Trophoblast cell (in vitro differentiated cells and primary cell): Measurements from ENCODE around the gene EXOSC10.
A peak's percentile ranks its signal among the peaks of the same experiment; 100 is the strongest.
"Not testable (repeated sequence)": the region's sequence is repeated elsewhere in the genome, so short reads cannot be mapped to it uniquely, and the experiment has no call there.

Experiments used
- DNase-seq, 2 donors: peaks; one replicate each; pipeline ENCODE4 v3.0.0-alpha.2; 2016
- H2AFZ ChIP-seq: 2 replicates; pipeline ENCODE4 v1.6.1; 2013; ENCODE audit warnings: low read length, moderate library complexity, mild to moderate bottlenecking; ENCODE audit not compliant: insufficient read depth, poor library complexity
- H2AK5ac ChIP-seq: 2 replicates; pipeline ENCODE4 v1.6.1; 2013; ENCODE audit warnings: mild to moderate bottlenecking, low read length
- H2BK120ac ChIP-seq: 2 replicates; pipeline ENCODE4 v1.6.1; 2013; ENCODE audit warnings: low read length, mild to moderate bottlenecking, moderate library complexity; ENCODE audit not compliant: insufficient read depth, poor library complexity
- H2BK12ac ChIP-seq: 2 replicates; pipeline ENCODE4 v1.6.1; 2013; ENCODE audit warnings: mild to moderate bottlenecking, low read length, moderate library complexity
- H2BK5ac ChIP-seq: 2 replicates; pipeline ENCODE4 v1.6.1; 2013; ENCODE audit warnings: low read length, low read depth, moderate library complexity, mild to moderate bottlenecking; ENCODE audit not compliant: poor library complexity
- H3K14ac ChIP-seq: 2 replicates; pipeline ENCODE4 v1.6.1; 2013; ENCODE audit warnings: mild to moderate bottlenecking, low read length
- H3K18ac ChIP-seq: 2 replicates; pipeline ENCODE4 v1.6.1; 2013; ENCODE audit warnings: mild to moderate bottlenecking, low read length
- H3K23ac ChIP-seq: 2 replicates; pipeline ENCODE4 v1.6.1; 2013; ENCODE audit warnings: low read length
- H3K27ac ChIP-seq: 2 replicates; pipeline ENCODE4 v1.5.1; 2013; ENCODE audit warnings: low read depth, mild to moderate bottlenecking, inconsistent platforms, low read length, moderate library complexity
- H3K27me3 ChIP-seq: 2 replicates; pipeline ENCODE4 v1.6.1; 2013; ENCODE audit warnings: inconsistent platforms, mild to moderate bottlenecking, low read length, moderate library complexity; ENCODE audit not compliant: insufficient read depth
- H3K36me3 ChIP-seq, 2 experiments: 1 replicate in 1 of 2; 2 replicates in 1 of 2; pipeline ENCODE4 v1.6.1; 2013; ENCODE audit warnings: low read length in 2 of 2, mild to moderate bottlenecking in 2 of 2, moderate library complexity in 1 of 2; ENCODE audit not compliant: insufficient read depth in 2 of 2, control insufficient read depth in 1 of 2
- H3K4ac ChIP-seq: 2 replicates; pipeline ENCODE4 v1.6.1; 2013; ENCODE audit warnings: low read depth, mild to moderate bottlenecking, low read length, moderate library complexity
- H3K4me1 ChIP-seq, 2 experiments: 1 replicate in 1 of 2; 2 replicates in 1 of 2; pipeline ENCODE4 v1.6.1; 2013; ENCODE audit warnings: low read length in 2 of 2, mild to moderate bottlenecking in 2 of 2, moderate library complexity in 1 of 2; ENCODE audit not compliant: insufficient read depth in 2 of 2, control insufficient read depth in 1 of 2
- H3K4me2 ChIP-seq: 2 replicates; pipeline ENCODE4 v1.6.1; 2013; ENCODE audit warnings: inconsistent platforms, mild to moderate bottlenecking, low read length, moderate library complexity
- H3K4me3 ChIP-seq: 2 replicates; pipeline ENCODE4 v1.5.1; 2013; ENCODE audit warnings: mild to moderate bottlenecking, low read depth, low read length, inconsistent platforms
- H3K79me1 ChIP-seq: one replicate; pipeline ENCODE4 v1.6.1; 2013; ENCODE audit warnings: low read length
- H3K79me2 ChIP-seq: 2 replicates; pipeline ENCODE4 v1.6.1; 2013; ENCODE audit warnings: low read length, mild to moderate bottlenecking; ENCODE audit not compliant: control insufficient read depth, insufficient read depth, poor library complexity
- H3K9ac ChIP-seq: 2 replicates; pipeline ENCODE4 v1.6.1; 2013; ENCODE audit warnings: mild to moderate bottlenecking, low read length
- H3K9me3 ChIP-seq: 2 replicates; pipeline ENCODE4 v1.6.1; 2013; ENCODE audit warnings: low read depth, mild to moderate bottlenecking, control low read depth, inconsistent platforms, low read length; ENCODE audit not compliant: insufficient read depth
- H4K12ac ChIP-seq: 2 replicates; pipeline ENCODE4 v1.6.1; 2013; ENCODE audit warnings: low read depth, mild to moderate bottlenecking, low read length, moderate library complexity
- H4K8ac ChIP-seq: 2 replicates; pipeline ENCODE4 v1.6.1; 2013; ENCODE audit warnings: low read depth, mild to moderate bottlenecking, low read length, moderate library complexity
- H4K91ac ChIP-seq: one replicate; pipeline ENCODE4 v1.6.1; 2013; ENCODE audit warnings: low read depth, mild to moderate bottlenecking, low read length, moderate library complexity
- WGBS: extraction: QIAGEN DNeasy Blood & Tissue Kit; methylation state at CpG from one replicate; pipeline ENCODE4 v1.1.7; 2013; ENCODE audit warnings: missing lambda C conversion rate; ENCODE audit not compliant: insufficient read length, insufficient coverage; ENCODE audit errors: extremely low coverage; 5-methylcytosine and 5-hydroxymethylcytosine counted together

The EXOSC10 gene

GRCh38 chr1:11100806-11101205, 1.1 kb upstream of the EXOSC10 start:
- H3K9ac ChIP-seq, H3K79me1 ChIP-seq, H3K27me3 ChIP-seq, H2BK5ac ChIP-seq, H3K4me3 ChIP-seq, H2AFZ ChIP-seq, H3K4ac ChIP-seq, H3K27ac ChIP-seq, H3K18ac ChIP-seq, H4K91ac ChIP-seq, H4K12ac ChIP-seq, H2AK5ac ChIP-seq, DNase-seq, H3K14ac ChIP-seq, H3K9me3 ChIP-seq, H3K4me2 ChIP-seq, H3K79me2 ChIP-seq, H3K23ac ChIP-seq, H2BK120ac ChIP-seq, H3K4me1 ChIP-seq, H4K8ac ChIP-seq, H2BK12ac ChIP-seq: not testable (repeated sequence)
- no CpG with 5 or more reads among the region's 17 CpGs for WGBS
- peaks cover 18 to 21% of the 10 kb centered on the region in 2 experiments for H3K36me3 ChIP-seq

- no peak overlapping the region for H3K9ac ChIP-seq
- H3K9me3 ChIP-seq, result no peaks in the 10 kb centered on the region
- H3K4ac ChIP-seq, result no peak overlapping the region
- H2AK5ac ChIP-seq, result no peak overlapping the region
- no peak overlapping the region for H3K18ac ChIP-seq
- H3K79me2 ChIP-seq, result peaks cover 5% of the 10 kb centered on the region
- H2AFZ ChIP-seq, result no peak overlapping the region
- no peak overlapping the region for H2BK12ac ChIP-seq
- peak overlapping the region; percentile 8 for H2BK120ac ChIP-seq
- H3K23ac ChIP-seq, result no peak overlapping the region
- DNase-seq, result peak in 1 of 2 donors; percentile 40
- H2BK5ac ChIP-seq, result no peak overlapping the region
- H3K14ac ChIP-seq, result peak overlapping the region; percentile 41
- H3K4me2 ChIP-seq, result peak overlapping the region; percentile 67
- H3K27me3 ChIP-seq, result no peaks in the 10 kb centered on the region
- peaks cover 9% of the 10 kb centered on the region for H3K79me1 ChIP-seq
- H3K4me3 ChIP-seq, result no peak overlapping the region
- H3K27ac ChIP-seq, result no peak overlapping the region
- peaks cover 0 to 2% of the 10 kb centered on the region in 2 experiments for H3K4me1 ChIP-seq
- peaks cover 17 to 18% of the 10 kb centered on the region in 2 experiments for H3K36me3 ChIP-seq
- peak overlapping the region; percentile 45 for H4K91ac ChIP-seq
- WGBS, result no CpG with 5 or more reads among the region's 13 CpGs
- peak overlapping the region; percentile 84 for H4K12ac ChIP-seq
- H4K8ac ChIP-seq, result peak overlapping the region; percentile 87
Observed at GRCh38 chr1:11100149-11100493, 452 bp upstream of the EXOSC10 start.

GRCh38 chr1:11098931-11099309, 749 bp downstream of the EXOSC10 start:
- H4K12ac ChIP-seq, result peak overlapping the region; percentile 85
- WGBS, result no CpG with 5 or more reads among the region's 5 CpGs

GRCh38 chr1:11083784-11084183, 15.9 kb downstream of the EXOSC10 start:
- H2AK5ac ChIP-seq, H3K4ac ChIP-seq, H3K9ac ChIP-seq, H2BK5ac ChIP-seq, H3K23ac ChIP-seq, H4K91ac ChIP-seq, DNase-seq, H2BK120ac ChIP-seq, H3K4me3 ChIP-seq, H3K27ac ChIP-seq, H3K27me3 ChIP-seq, H3K14ac ChIP-seq, H3K18ac ChIP-seq, H3K4me1 ChIP-seq, H2BK12ac ChIP-seq, H4K8ac ChIP-seq, H3K9me3 ChIP-seq, H4K12ac ChIP-seq, H3K4me2 ChIP-seq, H3K79me2 ChIP-seq, H3K79me1 ChIP-seq, H2AFZ ChIP-seq: not testable (repeated sequence)
- H3K36me3 ChIP-seq, result peaks cover 35 to 44% of the 10 kb centered on the region in 2 experiments
- no CpG with 5 or more reads among the region's 3 CpGs for WGBS

More at GRCh38 chr1:11098931-11099309, 749 bp downstream of the EXOSC10 start:
- Histone ChIP-seq H3K4me2 (peak overlapping the region; percentile 81), H3K27ac (peak overlapping the region; percentile 73), H3K9ac (peak overlapping the region; percentile 93), H2AK5ac (no peak overlapping the region), H3K79me1 (peaks cover 9% of the 10 kb centered on the region), H4K8ac (peak overlapping the region; percentile 87), H3K4me1 (peaks cover 0 to 2% of the 10 kb centered on the region in 2 experiments), H3K4me3 (peak overlapping the region; percentile 94), H2BK12ac (no peak overlapping the region), H3K18ac (no peak overlapping the region), H2BK5ac (no peak overlapping the region), H2BK120ac (no peak overlapping the region), H3K9me3 (no peaks in the 10 kb centered on the region), H2AFZ (peak overlapping the region; percentile 90), H4K91ac (peak overlapping the region; percentile 94), H3K27me3 (no peaks in the 10 kb centered on the region), H3K14ac (peak overlapping the region; percentile 91), H3K79me2 (peaks cover 5% of the 10 kb centered on the region), H3K23ac (no peak overlapping the region), H3K4ac (peak overlapping the region; percentile 97), H3K36me3 (peaks cover 26 to 29% of the 10 kb centered on the region in 2 experiments)
- DNase-seq, result no peak
